GM19395 (cell line): ENCODE measurements around the gene LCE1F.

Experiments used
- ATAC-seq: cut with Tn5 transposase; IDR thresholded peaks from one replicate; pipeline ENCODE4 v1.9.1; 2021; ENCODE audit warnings: mild to moderate bottlenecking, moderate library complexity; ENCODE audit not compliant: unreplicated experiment

LCE1F gene

DNA sequence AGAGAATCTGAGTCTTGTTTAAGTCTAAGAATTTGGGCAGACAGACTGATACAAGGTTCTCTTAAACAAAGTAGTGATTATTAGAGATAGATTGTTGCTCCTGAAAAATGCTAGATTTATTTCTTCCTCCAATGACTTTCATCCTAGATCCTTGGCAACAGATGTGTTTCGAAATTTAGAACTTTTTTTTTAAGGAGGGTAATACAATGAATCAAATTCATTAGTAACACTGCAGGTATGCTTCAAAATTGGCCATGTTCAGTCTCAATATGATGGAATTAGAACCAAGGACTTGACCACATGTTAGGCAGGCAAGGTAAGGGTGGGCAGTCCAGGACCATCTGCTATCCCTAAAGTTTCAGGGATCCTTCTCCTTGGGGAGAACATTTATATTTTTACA, 4.5 kb upstream of the LCE1F start:
- ATAC-seq, result no peak

DNA sequence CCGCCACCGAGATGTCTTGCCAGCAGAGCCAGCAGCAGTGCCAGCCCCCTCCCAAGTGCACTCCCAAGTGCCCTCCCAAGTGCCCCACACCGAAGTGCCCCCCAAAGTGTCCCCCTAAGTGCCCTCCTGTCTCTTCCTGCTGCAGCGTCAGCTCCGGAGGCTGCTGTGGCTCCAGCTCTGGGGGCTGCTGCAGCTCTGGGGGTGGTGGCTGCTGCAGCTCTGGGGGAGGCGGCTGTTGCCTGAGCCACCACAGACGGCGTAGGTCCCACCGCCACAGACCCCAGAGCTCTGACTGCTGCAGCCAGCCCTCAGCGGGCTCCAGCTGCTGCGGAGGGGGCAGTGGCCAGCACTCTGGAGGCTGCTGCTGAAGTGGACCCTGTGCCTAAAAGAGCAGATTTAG, 1.4 kb downstream of the LCE1F start:
- ATAC-seq, result no peak

GRCh38 chr1:152777510-152778137, 2.7 kb downstream of the LCE1F start:
- no peak for ATAC-seq

GRCh38 chr1:152783095-152783494, 8.2 kb downstream of the LCE1F start:
- ATAC-seq, result no peak

GRCh38 chr1:152786077-152786476, 11.1 kb downstream of the LCE1F start, which contains the start of gene LCE1E:
Gene LCE1E, plus strand, starts transcription at chr1:152786257. Its CDS starts 1,043 bp downstream, at chr1:152787300.
- no peak for ATAC-seq

- ATAC-seq, result no peak
Measured at GRCh38 chr1:152795686-152796085, 20.7 kb downstream of the LCE1F start.

DNA sequence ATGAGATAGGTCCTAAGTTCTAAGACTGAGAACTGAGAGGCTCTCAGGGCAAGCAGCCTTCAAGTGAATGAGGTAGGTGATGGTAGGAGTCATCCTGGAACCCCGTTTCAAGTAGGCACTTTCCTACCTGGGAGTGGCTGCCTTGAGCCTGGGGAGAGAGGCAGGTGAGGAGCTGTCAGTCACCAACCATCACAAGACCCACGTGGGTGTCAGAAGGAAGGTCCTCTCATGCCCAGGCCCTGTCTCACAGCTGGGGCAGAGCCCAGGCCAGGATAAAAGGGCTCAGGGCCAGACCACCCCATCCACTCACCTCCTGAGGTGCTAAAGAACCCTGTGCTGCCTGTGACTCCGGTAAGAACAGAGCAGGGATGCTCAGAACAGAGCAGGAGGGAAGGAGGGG, 21.5 kb downstream of the LCE1F start, which contains the start of gene LCE1D:
TSS of gene LCE1D (plus strand) at position 301 of the 400 bp plus-strand sequence. CDS start 1,074 bp downstream, outside the sequence.
- ATAC-seq, result no peak

DNA sequence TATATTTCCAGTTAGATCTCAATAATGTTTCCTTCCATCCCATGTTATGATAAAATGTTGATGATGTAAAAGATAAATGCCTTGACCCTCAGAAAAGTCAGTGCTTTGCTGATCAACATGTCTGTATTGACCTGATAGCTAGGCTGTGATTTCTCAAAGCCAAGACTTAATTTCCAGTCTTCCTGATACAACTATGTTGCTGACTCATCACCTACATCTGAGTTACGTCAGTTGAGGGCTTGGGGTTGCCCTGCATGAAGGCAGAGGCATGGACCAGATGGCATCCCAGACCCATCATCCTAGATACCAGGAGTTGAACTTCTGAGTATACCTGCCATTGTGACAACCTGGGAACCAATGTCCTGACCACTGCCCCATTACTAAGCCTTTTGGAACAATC, 26.4 kb downstream of the LCE1F start:
- no peak for ATAC-seq

- ATAC-seq, result no peak
Measured at GRCh38 chr1:152806576-152806975, 31.6 kb downstream of the LCE1F start, which contains the start of gene LCE1C. Gene LCE1C, minus strand, starts transcription at chr1:152806651. Its CDS starts 1,173 bp downstream, at chr1:152805478.

DNA sequence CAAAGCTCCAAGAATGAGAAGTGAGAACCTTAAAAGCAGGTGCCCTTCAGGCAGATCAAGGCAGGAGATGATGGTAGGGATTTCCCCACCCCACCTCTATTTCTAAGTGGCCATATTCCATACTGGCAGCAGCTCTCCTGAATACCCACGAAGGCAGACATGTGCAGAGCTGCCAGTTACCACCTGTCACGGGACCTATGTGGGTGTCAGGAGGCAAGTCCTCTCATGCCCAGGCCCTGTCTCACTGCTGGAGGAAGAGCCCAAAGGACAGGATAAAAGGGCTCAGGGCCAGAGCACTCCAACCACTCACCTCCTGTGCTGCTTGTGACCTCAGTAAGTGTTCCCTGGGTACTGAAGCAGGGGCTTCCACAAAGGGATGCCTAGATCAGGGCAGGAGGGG, 36.1 kb downstream of the LCE1F start:
- ATAC-seq, result no peak

DNA sequence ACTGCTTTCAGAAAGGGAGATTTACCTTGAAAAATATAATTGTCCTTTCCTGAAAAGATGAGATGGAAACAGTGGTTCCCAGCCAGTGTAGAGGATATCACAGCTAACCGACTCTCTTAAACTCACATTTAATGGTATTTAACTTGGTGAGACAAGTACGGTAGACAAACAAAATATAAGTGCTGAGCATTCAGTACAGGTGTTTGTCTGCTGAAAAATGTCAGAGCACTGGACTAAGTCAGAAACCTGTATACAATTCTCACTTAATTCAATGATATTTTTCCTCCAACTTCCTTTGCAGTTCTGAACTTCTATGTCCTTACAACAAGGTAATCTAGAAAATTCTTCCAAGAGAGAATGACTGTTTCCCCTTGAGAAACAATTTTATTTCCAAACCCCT, 36.7 kb downstream of the LCE1F start, which contains the start of gene LCE1B:
TSS of gene LCE1B (plus strand) at position 301 of the 400 bp plus-strand sequence. CDS start 476 bp downstream, outside the sequence.
- ATAC-seq, result no peak

- no peak for ATAC-seq
Measured at GRCh38 chr1:152817309-152817708, 42.4 kb downstream of the LCE1F start.

DNA sequence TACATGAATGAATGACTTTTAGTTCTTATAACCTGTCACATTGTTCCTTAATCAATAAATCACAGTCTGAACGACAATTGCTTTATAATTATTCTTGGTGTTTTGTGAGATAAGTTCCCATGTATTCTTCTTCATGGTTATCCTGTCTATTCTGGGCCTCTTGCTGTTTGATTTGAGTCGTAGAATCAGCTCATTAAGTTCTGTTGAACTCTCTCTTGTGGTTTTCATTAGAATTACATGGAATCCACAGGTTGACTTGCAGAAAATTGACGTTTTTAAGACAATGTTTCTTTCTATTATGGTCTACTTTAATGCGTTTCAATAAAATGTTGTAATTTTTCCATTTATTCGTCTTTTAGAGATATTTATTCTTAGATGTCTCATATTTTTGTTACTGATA, 48.4 kb downstream of the LCE1F start:
- ATAC-seq, result no peak

DNA sequence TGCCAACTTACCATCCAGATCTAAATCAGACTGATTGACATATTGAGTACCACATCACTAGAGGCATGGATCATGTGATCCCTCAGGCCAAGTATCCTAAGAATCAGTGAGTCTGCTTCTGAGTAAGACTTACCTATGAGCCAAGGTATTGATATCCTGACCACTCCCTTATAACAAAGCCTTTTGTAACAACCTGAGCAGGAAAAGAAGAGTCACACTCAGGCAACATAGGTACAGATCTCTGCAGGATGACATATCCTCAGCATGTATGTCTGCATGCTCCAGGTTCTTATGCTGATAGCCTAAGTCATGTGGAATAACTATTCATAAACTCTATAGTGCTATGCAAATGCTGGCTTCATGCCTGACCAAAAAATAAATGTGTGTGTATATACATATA, 50.0 kb downstream of the LCE1F start:
- ATAC-seq, result no peak
